ENCODE data around the gene PFN1. TPM values are rescaled to one million over a fixed set of nuclear protein-coding genes. Genes with fewer than 3 reads are reported as not detected.

PFN1 gene
- total RNA-seq, 1 experiment from 2014 or later: 1,213 TPM

- Histone ChIP-seq H3K9me2 (ENCODE audit: insufficient read depth) (no peaks in the 10 kb centered on the region), H3K4me2 (ENCODE audit: low read length) (no peak overlapping the region), H3K4me1 (ENCODE audit: control insufficient read depth in 1 of 2, insufficient read depth in 2 of 2, low read length in 2 of 2) (no peaks in the 10 kb centered on the region), H3K79me2 (ENCODE audit: insufficient read depth, low read length) (no peaks in the 10 kb centered on the region), H3K27ac (ENCODE audit: low read depth, low read length) (no peak overlapping the region), H3K4me3 (replicated peaks in 1 of 2; ENCODE audit: low read depth in 1 of 2, low read length in 2 of 2) (no peak overlapping the region), H3K9ac (ENCODE audit: low read length) (no peak overlapping the region), H3K36me3 (ENCODE audit: control insufficient read depth in 1 of 2, insufficient read depth in 2 of 2, low read length in 2 of 2) (no peaks in the 10 kb centered on the region), H2AFZ (ENCODE audit: low read depth, low read length, poor library complexity, severe bottlenecking) (no peak overlapping the region), H3K9me3 (ENCODE audit: control insufficient read depth in 1 of 2, insufficient read depth in 1 of 2, low read depth in 1 of 2, low read length in 2 of 2) (no peaks in the 10 kb centered on the region), H4K20me1 (ENCODE audit: insufficient read depth) (no peaks in the 10 kb centered on the region), H3K27me3 (ENCODE audit: insufficient read depth, low read length) (no peaks in the 10 kb centered on the region)
- no peak for ATAC-seq
- POLR2A ChIA-PET: no interaction called here
- CTCF ChIA-PET: no interaction called here
- no peak for DNase-seq (ENCODE audit: low read depth, low spot score)
- RAD21 ChIA-PET (ENCODE audit: low non-redundant PET in 1 of 2, low total read pairs in 2 of 2, uncharacterized antibody in 2 of 2, unreplicated experiment in 2 of 2): no interaction called here
- BruUV-seq (replicated peaks): no TSS peak
- intact Hi-C loops (cut with micrococcal nuclease): loop anchor here (2.0 kb wide), 1 partner anchor 13 kb away; no protein-coding TSS in a partner anchor
- no peak for TF ChIP-seq JUND (IDR thresholded peaks at IDR 0.05)
Observed at GRCh38 chr17:4921320-4921719, 27.0 kb downstream of the PFN1 start.

DNA sequence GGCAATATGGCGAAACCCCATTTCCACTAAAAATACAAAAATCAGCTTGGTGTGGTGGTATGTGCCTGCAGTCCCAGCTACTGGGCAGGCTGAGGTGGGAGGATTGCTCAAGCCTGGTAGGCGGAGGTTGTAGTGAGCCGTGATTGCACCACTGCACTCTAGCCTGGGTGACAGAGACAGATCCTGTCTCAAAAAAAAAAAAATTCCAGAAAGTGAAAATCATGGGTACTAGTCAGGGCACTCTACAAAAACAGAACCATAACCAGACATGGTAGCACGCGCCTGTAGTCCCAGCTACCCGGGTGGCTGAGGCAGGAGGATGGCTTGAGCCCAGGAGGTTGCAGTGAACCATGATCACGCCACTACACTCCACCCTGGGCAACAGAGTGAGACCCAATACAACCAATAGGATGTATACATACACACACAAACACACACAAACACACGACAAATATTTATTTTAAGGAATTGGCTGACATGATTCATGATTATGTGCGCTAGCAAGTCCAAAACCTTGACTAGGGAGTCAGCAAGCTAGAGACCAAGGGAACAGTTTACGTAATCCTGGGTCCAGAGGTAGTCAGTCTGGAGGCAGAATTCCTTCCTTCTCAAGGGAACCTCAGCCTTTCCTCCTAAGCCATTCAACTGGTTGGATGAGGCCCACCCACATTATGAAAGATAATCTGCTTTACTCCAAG is 27.8 kb downstream of the PFN1 start:
- DNase-seq (ENCODE audit: low read depth, low spot score) (no peak), ATAC-seq (no peak)
- Histone ChIP-seq H4K20me1 (ENCODE audit: insufficient read depth) (no peaks in the 10 kb centered on the region), H3K36me3 (ENCODE audit: control insufficient read depth in 1 of 2, insufficient read depth in 2 of 2, low read length in 2 of 2) (no peaks in the 10 kb centered on the region), H3K4me2 (ENCODE audit: low read length) (no peak overlapping the region), H3K27ac (ENCODE audit: low read depth, low read length) (no peak overlapping the region), H3K79me2 (ENCODE audit: insufficient read depth, low read length) (no peaks in the 10 kb centered on the region), H3K4me1 (ENCODE audit: control insufficient read depth in 1 of 2, insufficient read depth in 2 of 2, low read length in 2 of 2) (no peaks in the 10 kb centered on the region), H3K27me3 (ENCODE audit: insufficient read depth, low read length) (no peaks in the 10 kb centered on the region), H2AFZ (ENCODE audit: low read depth, low read length, poor library complexity, severe bottlenecking) (no peak overlapping the region), H3K4me3 (replicated peaks in 1 of 2; ENCODE audit: low read depth in 1 of 2, low read length in 2 of 2) (no peak overlapping the region), H3K9ac (ENCODE audit: low read length) (no peak overlapping the region), H3K9me2 (ENCODE audit: insufficient read depth) (no peaks in the 10 kb centered on the region), H3K9me3 (ENCODE audit: control insufficient read depth in 1 of 2, insufficient read depth in 1 of 2, low read depth in 1 of 2, low read length in 2 of 2) (no peaks in the 10 kb centered on the region)
- ChIA-PET RAD21 (ENCODE audit: low non-redundant PET in 1 of 2, low total read pairs in 2 of 2, uncharacterized antibody in 2 of 2, unreplicated experiment in 2 of 2) (no interaction called here), POLR2A (no interaction called here), CTCF (no interaction called here)
- no TSS peak for BruUV-seq (replicated peaks)
- TF ChIP-seq FOSL1 (IDR thresholded peaks at IDR 0.05; ENCODE audit: low read depth) (no peak), SP1 (IDR thresholded peaks at IDR 0.05; ENCODE audit: low read depth) (no peak), ATF3 (IDR thresholded peaks at IDR 0.05) (no peak), SIN3A (IDR thresholded peaks at IDR 0.05; ENCODE audit: low read depth) (no peak), TCF7L2 (IDR thresholded peaks at IDR 0.05; ENCODE audit: borderline replicate concordance, extremely low read depth, insufficient read depth, insufficient read length) (no peak), EZH2 (IDR thresholded peaks at IDR 0.05) (no peak), CBX3 (IDR thresholded peaks at IDR 0.05; ENCODE audit: low read depth) (no peak), YY1 (IDR thresholded peaks at IDR 0.05; ENCODE audit: extremely low read depth, insufficient replicate concordance, low read depth, low read length) (no peak), CEBPB (IDR thresholded peaks at IDR 0.05; ENCODE audit: low read depth) (no peak), SRF (IDR thresholded peaks at IDR 0.05; ENCODE audit: low read depth) (no peak), EGR1 (IDR thresholded peaks at IDR 0.05; ENCODE audit: low read depth) (no peak), ZNF274 (IDR thresholded peaks at IDR 0.05; ENCODE audit: low read depth, low read length) (no peak)
- TF ChIP-seq, protein P1, sequence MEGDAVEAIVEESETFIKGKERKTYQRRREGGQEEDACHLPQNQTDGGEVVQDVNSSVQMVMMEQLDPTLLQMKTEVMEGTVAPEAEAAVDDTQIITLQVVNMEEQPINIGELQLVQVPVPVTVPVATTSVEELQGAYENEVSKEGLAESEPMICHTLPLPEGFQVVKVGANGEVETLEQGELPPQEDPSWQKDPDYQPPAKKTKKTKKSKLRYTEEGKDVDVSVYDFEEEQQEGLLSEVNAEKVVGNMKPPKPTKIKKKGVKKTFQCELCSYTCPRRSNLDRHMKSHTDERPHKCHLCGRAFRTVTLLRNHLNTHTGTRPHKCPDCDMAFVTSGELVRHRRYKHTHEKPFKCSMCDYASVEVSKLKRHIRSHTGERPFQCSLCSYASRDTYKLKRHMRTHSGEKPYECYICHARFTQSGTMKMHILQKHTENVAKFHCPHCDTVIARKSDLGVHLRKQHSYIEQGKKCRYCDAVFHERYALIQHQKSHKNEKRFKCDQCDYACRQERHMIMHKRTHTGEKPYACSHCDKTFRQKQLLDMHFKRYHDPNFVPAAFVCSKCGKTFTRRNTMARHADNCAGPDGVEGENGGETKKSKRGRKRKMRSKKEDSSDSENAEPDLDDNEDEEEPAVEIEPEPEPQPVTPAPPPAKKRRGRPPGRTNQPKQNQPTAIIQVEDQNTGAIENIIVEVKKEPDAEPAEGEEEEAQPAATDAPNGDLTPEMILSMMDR (IDR thresholded peaks at IDR 0.05 in 2 of 3, conservative IDR thresholded peaks at IDR 0.05 in 1 of 3; ENCODE audit: borderline replicate concordance in 1 of 3, insufficient read depth in 1 of 3, low read depth in 2 of 3, low read length in 2 of 3): no peak
- TF ChIP-seq, protein P2, sequence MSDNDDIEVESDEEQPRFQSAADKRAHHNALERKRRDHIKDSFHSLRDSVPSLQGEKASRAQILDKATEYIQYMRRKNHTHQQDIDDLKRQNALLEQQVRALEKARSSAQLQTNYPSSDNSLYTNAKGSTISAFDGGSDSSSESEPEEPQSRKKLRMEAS (IDR thresholded peaks at IDR 0.05): no peak
- intact Hi-C loops (cut with micrococcal nuclease): loop anchor here (2.0 kb wide), 1 partner anchor 14 kb away; no protein-coding TSS in a partner anchor

All from HCT116 (cell line).